G401.6 (cell line): Measurements from ENCODE around the gene ANGPTL8.

Experiments used
- FAIRE-seq: peaks from 2 replicates; lab custom pipeline; 2012; peaks lifted over from hg19 to GRCh38; lab: Jason Lieb, UNC

The ANGPTL8 gene

GRCh38 chr19:11236324-11237301 is 2.8 kb upstream of the ANGPTL8 start:
- no peak for FAIRE-seq

GRCh38 chr19:11237321-11237720 is 2.1 kb upstream of the ANGPTL8 start:
- FAIRE-seq: no peak

GRCh38 chr19:11238041-11238440 is 1.4 kb upstream of the ANGPTL8 start:
- FAIRE-seq: no peak

- FAIRE-seq: no peak
Observed at GRCh38 chr19:11238781-11239376, 540 bp upstream of the ANGPTL8 start.

- FAIRE-seq: no peak
Observed at GRCh38 chr19:11240008-11240444, 607 bp downstream of the ANGPTL8 start.

GRCh38 chr19:11242025-11242424 is 2.6 kb downstream of the ANGPTL8 start:
- no peak for FAIRE-seq

- FAIRE-seq: no peak
Observed at GRCh38 chr19:11242864-11243797, 3.7 kb downstream of the ANGPTL8 start.

GRCh38 chr19:11243798-11244169 is 4.4 kb downstream of the ANGPTL8 start:
- no peak for FAIRE-seq

GRCh38 chr19:11244846-11245589 is 5.6 kb downstream of the ANGPTL8 start:
- FAIRE-seq: no peak

GRCh38 chr19:11246941-11247340 is 7.5 kb downstream of the ANGPTL8 start:
- FAIRE-seq: no peak

- FAIRE-seq: no peak
Observed at GRCh38 chr19:11247391-11247790, 8.0 kb downstream of the ANGPTL8 start.

- no peak for FAIRE-seq
Observed at GRCh38 chr19:11247934-11248333, 8.5 kb downstream of the ANGPTL8 start.

- FAIRE-seq: no peak
Observed at GRCh38 chr19:11248852-11249251, 9.4 kb downstream of the ANGPTL8 start.

- FAIRE-seq: no peak
Observed at GRCh38 chr19:11251217-11251616, 11.8 kb downstream of the ANGPTL8 start.

GRCh38 chr19:11251650-11252314 is 12.4 kb downstream of the ANGPTL8 start:
- no peak for FAIRE-seq

GRCh38 chr19:11252665-11253355 is 13.4 kb downstream of the ANGPTL8 start:
- FAIRE-seq: no peak

- FAIRE-seq: no peak
Observed at GRCh38 chr19:11254666-11255065, 15.2 kb downstream of the ANGPTL8 start.

GRCh38 chr19:11256189-11256588 is 16.8 kb downstream of the ANGPTL8 start:
- no peak for FAIRE-seq

GRCh38 chr19:11257846-11258380 is 18.5 kb downstream of the ANGPTL8 start:
- FAIRE-seq: no peak

GRCh38 chr19:11260996-11261395 is 21.6 kb downstream of the ANGPTL8 start:
- FAIRE-seq: no peak
